OCI-LY3 (cell line): ENCODE data around the gene RBM28.

Source experiments
- H2AFZ ChIP-seq: fragments of 200-600, 300-600 bp; shearing (Covaris generic); 2 replicates; pipeline ENCODE4 v1.6.0; 2014; ENCODE audit warnings: antibody characterized with exemption, low read depth, low read length
- H3K27ac ChIP-seq: fragments of 200-600, 300-600 bp; sonication (generic); 2 replicates; pipeline ENCODE4 v1.5.1; 2014; ENCODE audit warnings: mild to moderate bottlenecking, low read length, moderate library complexity, mixed read lengths
- H3K27me3 ChIP-seq: fragments of 200-600, 300-600 bp; sonication (generic); 2 replicates; pipeline ENCODE4 v1.6.1; 2014; ENCODE audit warnings: low read depth, low read length, mixed read lengths
- H3K36me3 ChIP-seq: fragments of 200-600, 300-600 bp; sonication (generic); replicated peaks from 2 replicates; pipeline ENCODE3; 2014; ENCODE audit warnings: low read depth, low read length, mixed read lengths
- H3K4me1 ChIP-seq: fragments of 300-600, 200-600 bp; sonication (generic); 2 replicates; pipeline ENCODE4 v1.6.1; 2014; ENCODE audit warnings: low read length, mixed read lengths
- H3K4me2 ChIP-seq: fragments of 200-600, 300-600 bp; sonication (generic); 2 replicates; pipeline ENCODE4 v1.6.1; 2014; ENCODE audit warnings: low read length, mixed read lengths
- H3K4me3 ChIP-seq: fragments of 300-600, 200-600 bp; sonication (generic); 2 replicates; pipeline ENCODE4 v1.5.1; 2014; ENCODE audit warnings: antibody characterized with exemption, mild to moderate bottlenecking, low read length, moderate library complexity
- H3K79me2 ChIP-seq: fragments of 300-600, 200-600 bp; shearing (Covaris generic); 2 replicates; pipeline ENCODE4 v1.6.1; 2014; ENCODE audit warnings: mild to moderate bottlenecking, low read length, mixed read lengths
- H3K9ac ChIP-seq: fragments of 300-600, 200-600 bp; shearing (Covaris generic); 2 replicates; pipeline ENCODE4 v1.6.0; 2014; ENCODE audit warnings: mild to moderate bottlenecking, low read length, moderate library complexity
- H3K9me3 ChIP-seq: fragments of 200-600, 300-600 bp; shearing (Covaris generic); 2 replicates; pipeline ENCODE4 v1.6.1; 2014; ENCODE audit warnings: low read length, mixed read lengths; ENCODE audit not compliant: insufficient read depth
- H4K20me1 ChIP-seq: fragments of 200-600, 300-600 bp; sonication (generic); 2 replicates; pipeline ENCODE4 v1.6.1; 2016; ENCODE audit warnings: low read length, mixed read lengths; ENCODE audit not compliant: insufficient read depth
- EZH2phosphoT487 ChIP-seq: fragments of 200-600 bp; shearing (Covaris generic); IDR thresholded peaks from 2 replicates; pipeline ENCODE4 v1.6.1; 2018; ENCODE audit warnings: antibody characterized with exemption, mixed run types, low read depth
- TF ChIP-seq, protein P1 (sequence below): fragments of 200-600, 300-600 bp; sonication (generic); IDR thresholded peaks from 2 replicates; pipeline ENCODE4 v1.5.1; 2014; ENCODE audit warnings: antibody characterized with exemption, low read length, low read depth

RBM28 gene

DNA sequence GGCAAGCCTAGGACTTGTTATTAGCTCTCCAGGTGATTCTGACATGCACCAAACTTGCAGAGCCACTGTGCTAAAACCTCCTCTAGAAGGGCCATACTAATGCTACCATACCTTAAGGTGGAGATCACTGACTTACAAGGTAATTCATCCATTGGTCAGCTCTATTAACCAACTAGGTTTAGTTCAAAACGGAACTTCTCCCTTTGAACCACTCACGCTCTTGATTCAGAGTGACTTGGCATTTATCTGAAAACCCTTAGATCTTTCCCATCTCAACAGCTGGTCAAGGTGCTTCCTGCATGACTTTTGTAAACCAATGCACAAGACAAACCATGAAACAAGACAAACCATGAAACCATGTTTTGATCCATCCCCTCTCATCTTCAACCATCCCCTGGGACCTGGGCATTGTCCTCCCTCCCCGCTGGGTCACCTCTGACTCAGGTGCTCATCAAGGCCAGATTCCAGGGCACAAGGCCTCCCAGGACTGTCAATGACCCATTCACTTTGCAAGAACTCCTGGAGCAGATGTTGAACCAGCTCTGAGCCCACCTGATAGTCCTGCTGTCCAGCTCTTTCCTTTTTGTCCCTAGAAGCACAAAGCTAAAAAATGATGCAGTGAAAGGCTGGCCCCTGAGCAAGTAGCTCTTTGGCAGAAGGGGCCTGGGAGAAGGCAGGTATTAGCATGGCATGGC, 47.3 kb upstream of the RBM28 start:
- Histone ChIP-seq H3K4me2 (no peak overlapping the region), H3K9me3 (no peaks in the 10 kb centered on the region), H3K36me3 (peaks cover 15% of the 10 kb centered on the region), H3K4me3 (no peak overlapping the region), H3K27ac (no peak overlapping the region), H3K4me1 (no peaks in the 10 kb centered on the region; the same call in 1 of the 2 replicates), H3K27me3 (no peaks in the 10 kb centered on the region), H3K79me2 (no peaks in the 10 kb centered on the region), H4K20me1 (no peaks in the 10 kb centered on the region), H2AFZ (no peak overlapping the region), H3K9ac (no peak overlapping the region)
- TF ChIP-seq, protein P1, sequence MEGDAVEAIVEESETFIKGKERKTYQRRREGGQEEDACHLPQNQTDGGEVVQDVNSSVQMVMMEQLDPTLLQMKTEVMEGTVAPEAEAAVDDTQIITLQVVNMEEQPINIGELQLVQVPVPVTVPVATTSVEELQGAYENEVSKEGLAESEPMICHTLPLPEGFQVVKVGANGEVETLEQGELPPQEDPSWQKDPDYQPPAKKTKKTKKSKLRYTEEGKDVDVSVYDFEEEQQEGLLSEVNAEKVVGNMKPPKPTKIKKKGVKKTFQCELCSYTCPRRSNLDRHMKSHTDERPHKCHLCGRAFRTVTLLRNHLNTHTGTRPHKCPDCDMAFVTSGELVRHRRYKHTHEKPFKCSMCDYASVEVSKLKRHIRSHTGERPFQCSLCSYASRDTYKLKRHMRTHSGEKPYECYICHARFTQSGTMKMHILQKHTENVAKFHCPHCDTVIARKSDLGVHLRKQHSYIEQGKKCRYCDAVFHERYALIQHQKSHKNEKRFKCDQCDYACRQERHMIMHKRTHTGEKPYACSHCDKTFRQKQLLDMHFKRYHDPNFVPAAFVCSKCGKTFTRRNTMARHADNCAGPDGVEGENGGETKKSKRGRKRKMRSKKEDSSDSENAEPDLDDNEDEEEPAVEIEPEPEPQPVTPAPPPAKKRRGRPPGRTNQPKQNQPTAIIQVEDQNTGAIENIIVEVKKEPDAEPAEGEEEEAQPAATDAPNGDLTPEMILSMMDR: no peak
- TF ChIP-seq EZH2phosphoT487: no peak

DNA sequence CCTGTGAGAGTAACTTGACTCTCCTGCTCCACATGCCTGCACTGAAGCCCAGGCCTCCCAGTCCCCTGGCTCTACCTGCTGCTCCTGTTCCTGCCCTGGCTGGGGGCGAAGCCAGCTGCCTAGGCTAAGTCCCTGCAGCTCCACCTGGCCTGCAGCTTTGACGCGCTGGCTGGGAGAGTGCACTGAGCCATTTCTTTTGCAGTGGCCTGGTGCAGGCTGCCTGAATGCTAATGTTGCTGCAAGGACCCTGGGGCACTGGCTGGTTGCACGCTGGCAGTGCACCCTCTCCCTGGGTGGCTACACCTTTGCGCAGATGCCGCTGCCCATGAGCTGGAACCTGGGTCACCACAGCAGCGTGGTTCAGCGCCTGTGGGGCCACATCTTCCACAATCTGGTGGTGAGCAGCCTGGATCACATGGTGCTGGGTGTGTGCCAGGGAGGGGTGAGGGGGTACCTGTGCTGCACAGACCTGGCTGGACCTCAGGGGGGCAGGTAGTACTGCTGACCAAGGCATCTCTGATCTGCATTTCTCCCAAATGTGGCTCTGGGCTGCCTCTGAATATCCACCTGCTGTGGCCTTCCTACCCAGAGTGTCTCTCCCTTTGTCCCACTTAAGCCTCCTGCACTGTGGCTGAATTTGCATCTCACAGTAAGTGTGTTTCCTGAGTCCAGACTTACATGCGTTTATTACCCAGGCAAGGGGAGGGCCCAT, 46.1 kb upstream of the RBM28 start:
- Histone ChIP-seq H3K27me3 (no peaks in the 10 kb centered on the region), H2AFZ (no peak overlapping the region), H3K9me3 (no peaks in the 10 kb centered on the region), H3K27ac (no peak overlapping the region), H4K20me1 (no peaks in the 10 kb centered on the region), H3K79me2 (no peaks in the 10 kb centered on the region), H3K4me3 (no peak overlapping the region), H3K4me2 (no peak overlapping the region), H3K36me3 (peaks cover 8% of the 10 kb centered on the region), H3K9ac (no peak overlapping the region), H3K4me1 (no peaks in the 10 kb centered on the region; the same call in 1 of the 2 replicates)
- TF ChIP-seq EZH2phosphoT487: no peak
- TF ChIP-seq, protein P1: no peak

DNA sequence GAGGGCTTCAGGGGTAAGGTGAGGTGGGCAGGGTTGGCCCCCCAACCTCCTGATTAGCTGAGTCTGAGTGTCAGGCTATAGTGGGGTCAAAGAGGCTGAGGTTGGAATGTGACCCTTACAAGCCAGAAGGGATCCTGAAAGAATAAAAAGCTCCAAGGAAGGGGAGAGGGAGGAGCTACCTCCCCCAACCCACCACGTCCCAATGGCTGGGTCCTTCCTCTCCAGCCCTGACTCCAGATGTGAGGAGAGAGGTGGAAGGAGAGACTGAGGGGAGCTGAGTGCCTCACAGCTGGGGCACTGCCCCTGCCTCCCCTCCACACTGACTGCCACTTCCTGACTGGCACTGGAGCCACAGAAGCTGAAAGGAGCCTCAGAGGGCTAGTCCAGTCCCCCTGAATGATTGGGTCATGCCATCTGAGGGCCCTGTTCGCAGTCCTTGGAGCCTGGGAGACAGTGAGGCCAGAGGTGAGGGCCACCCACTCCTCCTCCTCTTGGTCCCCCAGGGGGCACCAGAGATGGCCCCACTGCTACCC, 45.4 kb upstream of the RBM28 start:
- H4K20me1 ChIP-seq: no peaks in the 10 kb centered on the region
- no peak for TF ChIP-seq EZH2phosphoT487
- TF ChIP-seq, protein P1: no peak
- no peak overlapping the region for H3K4me2 ChIP-seq
- no peaks in the 10 kb centered on the region for H3K79me2 ChIP-seq
- H3K9ac ChIP-seq: no peak overlapping the region
- no peaks in the 10 kb centered on the region; the same call in 1 of the 2 replicates for H3K4me1 ChIP-seq
- peaks cover 6% of the 10 kb centered on the region for H3K36me3 ChIP-seq
- H3K27ac ChIP-seq: no peak overlapping the region
- H3K27me3 ChIP-seq: no peaks in the 10 kb centered on the region
- no peak overlapping the region for H3K4me3 ChIP-seq
- no peak overlapping the region for H2AFZ ChIP-seq
- H3K9me3 ChIP-seq: no peaks in the 10 kb centered on the region

DNA sequence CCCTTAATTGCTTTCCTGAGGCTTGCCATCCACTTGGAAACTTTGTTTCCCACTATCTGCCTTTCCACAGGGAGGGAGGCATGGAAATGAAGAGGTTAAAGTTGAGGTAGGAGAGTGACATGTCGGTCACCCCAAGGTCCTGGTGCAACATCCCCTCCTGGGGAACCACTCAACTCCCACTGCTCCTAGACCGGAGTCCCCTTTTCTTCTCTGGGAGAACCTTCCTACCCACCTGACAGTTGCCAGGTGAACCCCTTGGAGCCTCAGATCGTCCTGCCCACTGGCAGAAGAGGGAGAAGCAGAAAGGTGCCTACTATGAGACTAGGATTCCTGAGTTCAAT, 44.4 kb upstream of the RBM28 start:
- no peak overlapping the region for H3K9ac ChIP-seq

More for the DNA sequence above, 44.4 kb upstream of the RBM28 start:
- no peaks in the 10 kb centered on the region for H3K27me3 ChIP-seq
- TF ChIP-seq, protein P1: no peak
- TF ChIP-seq EZH2phosphoT487: no peak
- no peak overlapping the region for H2AFZ ChIP-seq
- H3K4me1 ChIP-seq: no peaks in the 10 kb centered on the region; the same call in 1 of the 2 replicates
- H3K36me3 ChIP-seq: peaks cover 2% of the 10 kb centered on the region
- H3K4me2 ChIP-seq: no peak overlapping the region
- no peaks in the 10 kb centered on the region for H3K79me2 ChIP-seq
- no peak overlapping the region for H3K27ac ChIP-seq
- no peak overlapping the region for H3K4me3 ChIP-seq
- H3K9me3 ChIP-seq: no peaks in the 10 kb centered on the region
- no peaks in the 10 kb centered on the region for H4K20me1 ChIP-seq
